SK-MEL-5 (cell line): ENCODE data around the gene KY. TPM values are rescaled to one million over a fixed set of nuclear protein-coding genes. Genes with fewer than 3 reads are reported as not detected.

Experiments
- DNase-seq: peaks from one replicate; pipeline ENCODE4 v3.0.0-alpha.2; 2016; ENCODE audit warnings: low read depth, low spot score
- in situ Hi-C: cut with HindIII; loops from 2 replicates; pipeline ENCODE4 v1.10.0; 2016; ENCODE audit warnings: low sequenced_read_pairs, high pct_unique_total_duplicates, low pct_unique_long_range_greater_than_20kb
- total RNA-seq: library from RNA; depleted of rRNA; stranded (reverse); fragments of >200 nt; shearing (Covaris generic); gene quantifications from 2 replicates; pipeline ENCODE4 v1.2.3, GENCODE V29; 2014

Gene KY
- total RNA-seq, 1 experiment from 2014 or later, result not detected

DNA sequence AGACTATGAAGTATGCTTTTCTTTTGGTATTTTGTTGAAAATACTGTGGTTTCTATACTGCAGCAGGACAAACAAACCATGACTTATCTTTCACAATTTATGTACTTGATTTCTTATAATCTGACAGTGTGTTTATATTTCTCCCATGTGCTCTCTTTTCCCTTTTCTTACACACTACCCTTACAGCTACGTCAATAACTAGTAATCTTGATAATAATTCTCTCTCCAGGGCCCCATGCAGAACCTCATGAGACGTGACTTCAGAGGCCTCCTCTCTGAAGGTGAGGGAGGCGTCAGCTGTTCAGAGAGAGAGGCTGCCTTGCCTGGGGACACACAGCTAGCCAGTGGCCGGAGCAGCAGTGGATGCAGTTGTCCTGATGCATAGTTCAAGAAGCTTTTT, 35.9 kb downstream of the KY start:
- DNase-seq, result no peak
- in situ Hi-C loops, result no loop called here

DNA sequence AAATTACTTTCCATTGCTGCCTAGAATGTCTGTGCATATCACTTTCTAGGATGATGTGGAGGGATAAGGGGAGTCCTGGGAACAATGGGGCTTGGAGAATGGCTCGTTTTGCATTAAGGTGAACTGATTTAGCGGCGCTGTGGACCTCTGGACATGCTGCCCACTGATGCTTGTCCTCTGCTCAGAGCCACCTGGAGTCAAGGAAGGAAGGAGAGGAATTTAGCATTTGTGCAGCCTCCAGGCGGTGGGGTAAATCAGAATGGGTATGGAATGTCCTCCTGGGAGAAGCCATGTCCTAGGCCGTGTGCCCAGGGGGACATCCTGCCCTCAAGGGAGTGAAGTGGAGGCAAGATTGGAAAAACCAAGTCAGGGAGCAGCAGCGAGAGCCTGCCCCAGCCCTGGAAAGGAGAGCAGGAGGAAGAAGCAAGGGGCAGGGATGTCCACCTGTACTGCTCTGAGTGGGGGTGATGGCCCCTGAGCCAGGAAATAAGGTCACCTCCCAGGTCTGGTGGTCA, 37.8 kb downstream of the KY start:
- in situ Hi-C loops, result no loop called here
- DNase-seq, result no peak

DNA sequence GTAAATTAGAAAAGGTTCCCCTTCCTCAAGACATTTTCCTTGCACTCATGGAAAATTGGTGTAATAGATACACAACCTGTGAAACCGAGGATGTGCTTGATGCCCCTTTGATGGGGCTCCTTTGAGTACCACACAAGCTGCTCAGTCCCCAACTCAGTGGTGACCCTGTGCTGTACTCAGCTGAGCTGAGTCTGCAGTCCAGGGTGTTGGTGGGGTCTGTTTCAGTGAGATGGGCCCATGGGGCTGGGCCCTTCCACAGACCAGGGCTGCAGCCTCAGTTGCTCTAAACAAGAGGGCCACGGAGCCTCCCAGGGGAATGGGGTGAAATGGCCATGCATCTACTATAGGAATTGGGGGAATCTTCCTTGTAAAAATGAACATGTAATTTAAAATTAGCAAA, 39.3 kb downstream of the KY start:
- in situ Hi-C loops, result no loop called here
- no peak for DNase-seq

DNA sequence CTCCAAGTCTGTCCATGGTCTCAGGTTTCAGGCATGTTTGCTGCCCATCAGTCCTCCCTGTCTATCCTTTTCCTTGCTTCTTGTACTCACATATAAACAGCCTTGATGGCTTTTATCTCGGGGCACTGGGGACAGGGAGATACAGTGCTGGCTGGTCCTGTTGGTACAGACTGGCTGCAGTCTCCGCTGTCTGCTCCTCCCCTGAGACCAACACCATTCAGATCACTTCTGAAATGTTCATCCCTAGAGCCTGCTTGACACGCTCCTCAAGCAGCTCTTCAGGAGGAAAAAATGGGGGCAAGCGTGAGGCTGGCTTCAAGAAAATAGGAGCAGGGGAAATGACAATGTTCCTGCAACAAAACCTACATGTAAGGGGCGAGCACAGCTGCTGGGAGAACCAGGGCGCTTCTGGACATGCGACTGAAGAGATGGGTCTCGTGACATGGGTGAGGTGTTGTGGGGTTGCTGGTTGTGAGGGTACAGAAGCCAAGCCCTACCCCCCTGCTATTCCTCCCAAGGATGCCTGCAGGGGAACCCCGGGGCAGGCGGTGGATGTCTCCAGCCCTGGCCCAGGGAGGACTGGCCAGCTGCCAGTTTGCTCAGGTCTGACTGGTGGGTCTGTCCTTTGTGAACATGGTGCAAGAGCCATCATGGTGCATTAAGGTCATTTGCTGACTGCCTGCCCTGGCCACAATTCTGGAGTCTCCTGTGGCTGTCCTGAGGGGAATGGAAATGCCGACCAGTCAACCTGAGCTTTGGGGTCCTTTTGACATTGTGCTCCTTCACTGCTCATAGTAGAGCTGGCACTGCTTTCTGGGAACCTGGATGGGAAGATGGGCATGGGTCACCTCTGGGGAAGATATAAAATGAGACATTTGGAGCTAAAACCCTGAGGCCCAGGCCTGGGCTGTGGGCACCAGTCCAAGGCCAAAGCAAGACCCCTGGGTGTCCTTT, 40.1 kb downstream of the KY start:
- in situ Hi-C loops, result no loop called here
- DNase-seq, result no peak

DNA sequence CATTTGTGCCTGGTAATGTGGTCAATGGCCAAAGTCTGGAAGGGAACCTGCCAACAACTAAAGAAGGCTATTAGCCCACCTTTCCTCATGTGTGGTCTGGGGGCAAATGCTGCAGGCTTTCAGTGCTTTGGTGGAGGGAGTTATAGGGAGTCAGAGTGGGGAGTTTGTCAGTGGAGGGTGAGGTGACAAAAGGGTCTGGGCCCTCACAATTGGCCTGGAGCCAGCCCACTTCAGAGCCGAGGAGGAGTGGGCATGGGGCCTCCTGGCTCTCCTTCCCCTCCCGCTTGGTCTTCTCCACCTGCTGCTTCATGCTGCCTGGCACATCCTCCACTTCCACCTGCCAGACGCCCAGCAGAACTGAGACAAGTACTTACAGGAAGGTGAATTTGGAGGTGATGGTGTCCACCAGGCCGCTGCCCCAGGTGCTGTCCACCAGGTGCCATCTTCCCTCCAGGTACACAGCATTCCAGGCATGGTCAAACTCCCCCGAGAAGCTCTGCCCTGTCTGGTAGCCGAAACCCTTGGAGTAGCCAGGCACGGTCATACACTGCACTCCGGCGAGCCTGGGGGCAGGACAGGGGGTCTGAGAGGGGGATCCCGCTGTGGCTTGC, 40.9 kb downstream of the KY start:
- in situ Hi-C loops, result no loop called here

DNA sequence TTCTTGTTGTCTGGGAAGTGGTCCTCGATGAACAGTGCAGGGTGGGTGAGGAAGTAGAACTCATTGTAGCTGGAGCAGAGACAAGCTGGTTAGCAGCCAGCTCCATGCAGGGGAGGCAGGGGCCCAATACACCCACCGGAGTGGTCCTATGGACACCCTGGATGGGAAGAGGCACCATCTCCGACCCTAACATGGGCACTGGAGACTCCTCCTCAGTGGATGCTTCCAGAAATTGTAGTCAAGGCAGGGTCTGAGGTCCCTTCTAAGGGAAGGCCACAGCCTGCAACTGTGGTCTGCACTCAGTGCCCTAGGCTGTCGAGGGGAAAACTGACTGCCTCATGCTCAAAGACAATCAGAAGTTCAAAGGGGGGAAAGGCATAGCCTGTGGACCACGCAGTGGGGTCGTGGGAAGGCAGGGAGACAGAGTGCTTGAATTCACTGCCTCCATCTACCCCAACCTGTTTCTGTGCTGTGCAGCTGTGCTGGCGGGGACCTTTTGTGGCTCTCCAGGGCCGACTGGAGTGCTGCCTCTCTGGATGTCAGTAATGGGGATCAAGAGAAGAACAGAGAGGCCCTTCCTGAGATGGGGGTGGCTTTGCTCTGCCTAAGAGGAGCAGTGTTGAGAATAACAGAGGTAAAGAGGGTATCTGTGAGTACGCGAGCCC, 41.9 kb downstream of the KY start:
- in situ Hi-C loops, result no loop called here
- no peak for DNase-seq

More for the DNA sequence above, 40.9 kb downstream of the KY start:
- no peak for DNase-seq

DNA sequence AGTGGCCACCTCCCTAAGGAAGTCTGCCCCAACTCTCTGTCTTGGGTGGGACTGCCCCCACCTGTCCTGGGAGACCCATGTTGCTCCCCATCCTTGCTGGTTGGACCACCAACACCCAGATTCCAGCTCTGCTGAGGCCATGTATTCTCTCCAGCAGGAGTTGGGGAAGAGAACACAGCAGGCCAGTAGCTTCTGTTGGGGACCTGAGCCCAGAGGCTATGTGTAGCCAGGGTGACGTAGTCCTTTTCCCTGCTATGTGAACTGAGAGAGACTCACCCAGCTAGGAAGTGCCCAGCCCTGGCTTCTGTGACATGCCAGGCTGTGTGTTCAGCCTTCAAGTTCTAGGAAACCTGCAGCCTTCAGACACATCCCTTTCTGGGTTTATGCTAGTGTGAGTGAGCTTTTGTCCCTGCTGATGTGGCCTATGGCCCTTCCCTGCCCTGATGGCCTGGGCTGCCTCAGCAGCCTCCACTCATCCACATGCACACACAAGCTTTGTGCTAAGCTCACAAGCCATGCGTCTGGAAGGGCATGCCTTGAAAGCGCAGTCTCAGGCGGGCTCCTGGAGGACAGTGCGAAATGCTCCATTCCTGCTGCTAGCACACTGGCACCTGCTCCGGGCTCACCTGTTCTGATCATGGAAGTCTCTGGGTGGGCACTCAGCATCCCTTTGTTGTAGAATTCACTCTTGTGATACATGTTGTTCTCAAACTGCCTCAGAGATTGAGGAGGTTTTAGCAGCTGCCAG, 42.6 kb downstream of the KY start:
- in situ Hi-C loops, result no loop called here
- DNase-seq, result no peak

DNA sequence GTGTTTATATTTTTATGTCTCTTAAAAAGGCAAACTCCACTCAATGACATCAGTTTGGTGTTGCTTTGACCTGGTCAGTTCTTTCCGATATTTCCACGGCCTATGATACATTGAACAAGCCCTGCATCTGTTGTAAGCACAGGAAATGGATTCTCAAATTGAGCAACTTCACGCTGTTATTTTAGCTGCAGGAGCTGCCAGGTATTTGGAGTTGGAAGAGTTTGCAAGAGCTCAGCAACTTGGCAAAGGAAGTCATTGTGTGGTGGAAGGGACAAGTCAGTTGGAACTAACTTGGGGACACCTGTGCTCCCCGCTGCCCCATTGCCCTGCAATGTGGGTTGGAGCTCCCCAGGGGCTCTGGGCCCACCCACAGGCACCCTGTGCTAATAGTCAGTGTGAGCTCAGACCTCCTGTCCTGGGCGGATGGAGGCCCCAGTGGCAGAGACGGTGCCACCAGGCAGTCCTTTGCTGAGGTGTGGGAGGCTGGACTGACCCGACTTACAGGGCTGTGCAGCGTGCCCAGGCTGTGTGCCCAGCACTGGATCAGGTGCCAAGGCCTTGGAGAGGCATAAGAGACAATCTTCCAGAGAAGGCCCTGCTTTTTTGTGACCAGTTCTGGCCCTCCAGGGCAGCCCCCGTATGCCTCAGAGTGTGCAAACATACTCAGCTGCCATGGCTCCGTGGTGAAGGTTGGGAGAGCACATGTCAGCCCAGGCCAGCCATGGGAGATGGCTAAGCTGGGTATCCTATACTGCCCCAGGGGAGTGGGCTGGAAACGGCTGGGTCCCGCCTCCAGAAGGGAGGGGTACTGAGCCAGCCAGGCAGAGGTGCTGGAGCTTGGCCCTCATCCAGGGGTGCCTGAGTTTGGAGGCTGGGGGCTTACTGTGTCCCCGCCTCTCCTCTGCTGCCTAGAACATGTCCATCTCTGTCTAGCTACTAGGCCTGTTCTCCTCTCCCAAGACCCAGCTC, 43.5 kb downstream of the KY start:
- in situ Hi-C loops, result no loop called here

DNA sequence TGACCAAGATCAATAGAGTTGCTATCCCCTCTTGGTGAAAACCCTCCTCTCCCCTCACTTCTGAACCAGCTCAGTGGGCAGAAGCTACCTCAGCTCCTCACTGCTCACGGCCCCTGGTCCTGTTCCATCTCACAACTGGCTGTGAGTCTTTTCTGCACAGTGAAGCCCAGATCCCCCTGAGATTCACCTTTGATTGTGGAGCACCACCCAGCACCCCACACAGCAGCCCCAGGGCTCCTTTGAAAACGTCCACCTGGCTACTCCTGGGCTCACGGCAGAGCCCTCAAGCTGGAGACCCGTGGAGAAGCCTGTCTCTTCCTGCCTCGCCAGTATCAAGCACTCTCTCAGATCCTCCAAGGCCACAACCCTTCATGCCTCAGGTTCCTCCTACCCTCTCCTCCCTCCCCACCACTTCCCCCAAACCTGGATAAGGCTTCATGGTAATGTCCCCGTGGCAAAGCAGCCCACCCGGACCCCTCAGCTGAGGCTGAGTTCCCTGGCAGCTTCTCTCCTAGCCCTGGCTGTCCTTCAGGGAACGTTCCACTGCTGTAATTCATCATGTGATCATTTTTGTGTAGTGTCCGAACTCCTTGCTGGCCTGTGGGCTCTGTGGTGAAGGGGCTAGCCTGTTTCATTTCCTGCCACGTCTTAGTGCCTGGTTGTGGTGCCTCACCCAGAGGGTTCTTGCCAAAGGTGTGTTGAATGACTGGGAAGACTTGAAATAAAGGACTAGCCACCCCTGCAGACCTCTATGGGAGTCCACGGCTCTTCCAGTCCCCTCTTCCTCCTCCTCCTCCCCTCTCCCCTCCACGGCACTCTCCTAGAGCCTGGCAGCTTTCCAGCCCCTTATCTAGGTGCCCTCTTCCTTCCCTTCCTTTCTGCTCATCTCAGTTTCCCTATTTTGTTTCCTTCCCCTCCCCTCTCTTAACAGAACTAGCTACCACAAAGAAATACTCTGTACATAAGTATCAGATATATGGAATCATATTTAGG, 44.5 kb downstream of the KY start:
- DNase-seq, result no peak
- in situ Hi-C loops, result no loop called here

More for the DNA sequence above, 43.5 kb downstream of the KY start:
- DNase-seq, result no peak

DNA sequence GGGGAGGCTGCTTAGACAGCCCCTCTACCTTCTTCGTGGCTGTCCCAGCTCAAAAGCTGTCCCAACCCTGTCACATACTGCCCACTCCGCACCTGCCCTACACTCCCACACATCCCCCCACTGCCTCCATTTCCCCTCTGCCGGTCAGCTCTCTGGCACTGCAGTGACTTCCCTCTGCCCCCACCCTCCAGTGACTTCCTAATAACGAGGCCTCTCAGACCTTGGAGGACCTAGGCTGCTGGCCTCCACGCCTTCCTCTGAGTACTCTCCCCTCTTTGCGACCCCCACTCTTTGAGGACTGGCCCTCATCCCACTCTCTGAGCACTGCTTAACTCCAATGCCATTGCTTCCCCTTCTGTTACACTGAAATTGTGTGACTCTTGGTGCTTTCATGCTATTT, 45.3 kb downstream of the KY start:
- in situ Hi-C loops, result no loop called here
- no peak for DNase-seq

DNA sequence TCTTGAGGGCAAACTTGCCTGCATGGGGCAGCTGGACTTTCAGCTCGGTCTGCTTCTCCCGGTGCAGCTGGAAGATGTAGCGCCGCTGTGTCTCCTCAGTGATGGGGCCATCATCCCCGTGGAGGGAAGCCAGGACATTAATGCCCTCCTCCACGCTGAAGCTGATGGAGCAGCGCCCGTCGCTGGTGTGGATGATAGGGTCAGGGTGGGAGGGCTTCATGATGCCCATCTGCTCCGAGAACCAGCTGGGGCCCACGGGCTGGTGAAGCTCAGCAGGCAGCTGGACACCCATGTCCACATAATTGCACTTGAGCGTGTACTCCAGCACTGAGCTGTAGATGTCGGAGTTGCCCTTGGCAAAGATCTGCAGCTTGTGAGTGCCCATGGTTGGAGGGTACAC, 46.9 kb downstream of the KY start:
- in situ Hi-C loops, result no loop called here
- DNase-seq, result no peak

DNA sequence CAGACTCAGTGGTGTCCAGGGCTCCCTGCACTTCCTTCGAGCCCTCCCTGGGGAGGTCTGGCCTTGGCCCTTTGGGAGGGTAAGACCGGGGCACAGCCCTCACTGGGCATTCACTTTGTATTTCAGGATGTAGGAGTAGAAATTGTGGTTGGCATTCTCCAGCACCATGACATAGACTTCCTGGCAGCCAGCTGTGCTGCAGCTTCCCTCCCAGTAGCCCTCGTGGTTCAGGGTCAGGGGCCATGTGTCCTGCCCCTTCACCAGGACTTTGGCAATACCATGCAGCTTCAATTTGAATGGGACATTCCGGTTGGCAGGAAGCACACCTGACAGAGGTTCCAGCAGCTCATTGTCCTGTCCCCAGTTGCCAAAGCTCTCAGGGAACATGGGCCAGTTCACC, 47.3 kb downstream of the KY start:
- in situ Hi-C loops, result no loop called here
- no peak for DNase-seq

DNA sequence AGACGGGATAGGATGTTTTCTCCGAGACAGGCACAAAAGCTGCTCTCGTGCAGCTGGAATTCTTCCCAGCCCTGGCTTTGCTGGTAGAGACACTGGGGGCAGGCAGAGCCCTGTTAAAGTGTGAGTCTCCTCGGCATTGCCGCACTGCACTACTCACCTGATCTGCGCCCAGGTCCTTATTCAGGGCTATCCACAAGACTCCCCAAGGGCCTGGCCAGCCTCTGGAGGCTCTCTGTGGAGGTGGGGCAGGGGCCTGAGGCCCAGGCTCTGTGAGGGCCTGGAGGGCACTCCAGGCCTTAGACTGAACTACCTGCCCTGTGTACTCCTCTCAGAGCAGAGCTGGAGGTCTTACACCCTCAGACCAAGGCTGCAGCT, 48.4 kb downstream of the KY start:
- no peak for DNase-seq
- in situ Hi-C loops, result no loop called here

DNA sequence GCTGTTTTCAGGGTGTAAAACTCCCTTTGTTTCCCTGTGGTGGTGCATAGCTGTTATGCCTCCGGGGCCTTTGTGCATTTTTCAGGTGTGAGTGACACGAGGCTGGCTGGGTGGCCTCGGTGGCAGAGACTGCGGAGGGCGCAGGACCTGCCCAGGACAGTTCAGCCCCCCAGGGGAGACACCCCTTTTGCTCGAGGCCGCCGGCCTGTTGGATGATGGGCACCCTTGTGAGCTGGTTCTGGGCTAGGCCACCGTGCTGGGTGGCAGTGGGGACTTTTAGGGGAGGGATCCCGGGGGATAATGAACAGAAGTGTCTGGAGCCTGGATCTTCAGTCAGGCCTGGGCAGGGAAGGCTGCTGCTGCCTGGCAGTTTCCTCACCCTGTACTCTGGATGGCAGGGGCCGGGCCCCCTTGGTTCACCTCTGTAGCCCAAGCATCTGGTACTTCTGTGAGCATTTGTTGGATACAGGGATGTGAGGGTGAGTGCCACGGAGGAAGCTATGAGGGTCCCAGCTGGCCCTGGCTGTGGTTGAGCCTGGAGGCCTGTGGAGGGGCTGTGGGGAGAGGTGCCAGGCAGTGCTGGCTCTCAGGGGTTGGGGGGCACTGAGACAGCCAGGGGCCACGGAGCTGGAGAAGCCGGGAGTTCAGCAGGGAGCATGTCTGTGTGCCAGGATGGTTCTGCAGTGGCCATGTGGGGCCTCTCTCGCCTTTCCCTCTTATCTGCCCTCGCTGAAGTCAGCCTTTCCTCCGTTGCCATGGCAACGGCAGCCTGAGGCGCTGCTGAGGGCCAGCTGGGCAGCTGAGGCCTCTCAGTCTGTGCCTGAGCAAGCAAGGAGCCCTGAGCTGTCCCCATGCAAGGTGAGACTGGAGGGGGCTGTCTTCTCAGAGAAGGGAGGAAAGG, 49.0 kb downstream of the KY start:
- in situ Hi-C loops, result no loop called here
- no peak for DNase-seq
